Medulla oblongata (tissue), 1 donor: ENCODE data around the gene FBXL5.

Experiments
- DNase-seq: peaks from one replicate; pipeline ENCODE4 v3.0.0-alpha.2; 2015; ENCODE audit errors: extremely low spot score

FBXL5 gene

GRCh38 chr4:15557786-15558550 is 97.2 kb downstream of the FBXL5 start:
- no peak for DNase-seq

DNA sequence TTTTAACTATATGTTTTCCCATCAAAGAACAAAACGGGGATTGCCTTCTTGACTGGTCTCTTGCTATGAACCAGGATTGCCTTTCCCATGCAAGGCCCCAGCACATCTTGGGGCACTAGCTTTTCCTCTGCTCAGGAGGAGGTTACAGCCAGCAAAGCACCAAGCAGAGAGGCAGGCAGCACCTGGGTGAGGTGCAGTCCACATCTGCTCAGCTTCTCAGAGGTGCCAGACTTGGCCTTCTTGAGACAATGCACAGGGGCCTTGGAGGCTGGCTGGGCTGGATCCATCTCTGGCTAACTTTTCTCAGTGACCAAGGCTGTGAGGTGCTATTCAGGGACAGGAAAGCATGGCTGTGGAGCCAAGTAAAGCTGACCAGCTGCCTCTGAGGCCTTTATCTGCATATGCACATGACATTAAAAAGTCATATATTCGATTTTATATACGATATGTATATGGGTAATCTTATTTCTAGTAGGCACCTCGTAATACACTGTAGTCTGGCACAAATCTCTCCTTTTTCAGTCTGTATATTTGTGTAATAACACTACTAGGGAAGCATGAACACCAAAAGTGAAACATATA is 98.6 kb downstream of the FBXL5 start:
- DNase-seq: no peak
